ENCODE data around the gene PFKFB3. TPM values are rescaled to one million over a fixed set of nuclear protein-coding genes. Genes with fewer than 3 reads are reported as not detected.

PFKFB3 gene
- total and polyA plus RNA-seq, 2 of the 13 experiments (the other 11 are each of a cell fraction or from before 2014, with no cell fraction given), result 1.2 to 13.3 TPM

GRCh38 chr10:6202684-6203330, at the start of gene PFKFB3 (continued):
- TF ChIP-seq CTCF (CRISPR knock-in tag; IDR thresholded peaks at IDR 0.05), result peak; percentile 89
- TF ChIP-seq ZNF879 (CRISPR knock-in tag; IDR thresholded peaks at IDR 0.05), result no peak
- TF ChIP-seq RNF2 (conservative IDR thresholded peaks at IDR 0.05; ENCODE audit: low read depth), result peak; percentile 73
- TF ChIP-seq ONECUT2 (CRISPR knock-in tag; IDR thresholded peaks at IDR 0.05), result 0 out of 2 replicates have a peak, but pooled peaks have one; percentile 21
- 0 out of 2 replicates have a peak, but pooled peaks have one; percentile 49 for TF ChIP-seq HIC2 (CRISPR knock-in tag; IDR thresholded peaks at IDR 0.05; ENCODE audit: low read depth)
- TF ChIP-seq SMAD1 (CRISPR knock-in tag; IDR thresholded peaks at IDR 0.05; ENCODE audit: borderline replicate concordance, low read depth), result 0 out of 2 replicates have a peak, but pooled peaks have one; percentile 89
- peak; percentile 72 for TF ChIP-seq ZBTB7B (CRISPR knock-in tag; IDR thresholded peaks at IDR 0.05)
- TF ChIP-seq POLR2G (IDR thresholded peaks at IDR 0.05; ENCODE audit: low read depth, low read length), result peak; percentile 97
- TF ChIP-seq ESRRA (CRISPR knock-in tag; IDR thresholded peaks at IDR 0.05; ENCODE audit: low read depth), result no peak; the same call in 1 of the 2 replicates
- TF ChIP-seq AGO2 (optimal IDR thresholded peaks at IDR 0.05; ENCODE audit: low read depth, low read length), result no peak
- TF ChIP-seq ZBTB14 (CRISPR knock-in tag; IDR thresholded peaks at IDR 0.05), result peak; percentile 56
- TF ChIP-seq RFXANK (CRISPR knock-in tag; IDR thresholded peaks at IDR 0.05), result peak; percentile 80; the same call in 1 of the 2 replicates
- peak; percentile 89; the same call in 1 of the 2 replicates for TF ChIP-seq ZNF724P (CRISPR knock-in tag; IDR thresholded peaks at IDR 0.05; ENCODE audit: borderline replicate concordance)
- no peak for TF ChIP-seq ZNF878 (CRISPR knock-in tag; IDR thresholded peaks at IDR 0.05)
- TF ChIP-seq KLF15 (CRISPR knock-in tag; IDR thresholded peaks at IDR 0.05; ENCODE audit: borderline replicate concordance), result no peak
- peak; percentile 70 for TF ChIP-seq ZNF792 (CRISPR knock-in tag; IDR thresholded peaks at IDR 0.05)
- TF ChIP-seq AHR (CRISPR knock-in tag; IDR thresholded peaks at IDR 0.05), result peak; percentile 71; the same call in 1 of the 2 replicates
- TF ChIP-seq CREB1 (IDR thresholded peaks at IDR 0.05), result peak; percentile 79
- TF ChIP-seq CREB1 (CRISPR knock-in tag; IDR thresholded peaks at IDR 0.05), result peak; percentile 68; the same call in 1 of the 2 replicates
- TF ChIP-seq BRCA1 (CRISPR knock-in tag; IDR thresholded peaks at IDR 0.05), result 0 out of 2 replicates have a peak, but pooled peaks have one; percentile 62
- TF ChIP-seq REXO4 (CRISPR knock-in tag; IDR thresholded peaks at IDR 0.05; ENCODE audit: borderline replicate concordance), result peak; percentile 66; the same call in 1 of the 2 replicates
- TF ChIP-seq TOPORS (CRISPR knock-in tag; IDR thresholded peaks at IDR 0.05), result 0 out of 2 replicates have a peak, but pooled peaks have one; percentile 43
- no peak for TF ChIP-seq ZSCAN30 (CRISPR knock-in tag; IDR thresholded peaks at IDR 0.05)
- TF ChIP-seq TP53 (CRISPR knock-in tag; conservative IDR thresholded peaks at IDR 0.05), result no peak
- TF ChIP-seq ZIK1 (CRISPR knock-in tag; IDR thresholded peaks at IDR 0.05; ENCODE audit: borderline replicate concordance, low read depth), result peak; percentile 69
- TF ChIP-seq TFDP2 (CRISPR knock-in tag; IDR thresholded peaks at IDR 0.05), result peak; percentile 93
